ENCODE data around the gene FAM114A2.

FAM114A2 gene

DNA sequence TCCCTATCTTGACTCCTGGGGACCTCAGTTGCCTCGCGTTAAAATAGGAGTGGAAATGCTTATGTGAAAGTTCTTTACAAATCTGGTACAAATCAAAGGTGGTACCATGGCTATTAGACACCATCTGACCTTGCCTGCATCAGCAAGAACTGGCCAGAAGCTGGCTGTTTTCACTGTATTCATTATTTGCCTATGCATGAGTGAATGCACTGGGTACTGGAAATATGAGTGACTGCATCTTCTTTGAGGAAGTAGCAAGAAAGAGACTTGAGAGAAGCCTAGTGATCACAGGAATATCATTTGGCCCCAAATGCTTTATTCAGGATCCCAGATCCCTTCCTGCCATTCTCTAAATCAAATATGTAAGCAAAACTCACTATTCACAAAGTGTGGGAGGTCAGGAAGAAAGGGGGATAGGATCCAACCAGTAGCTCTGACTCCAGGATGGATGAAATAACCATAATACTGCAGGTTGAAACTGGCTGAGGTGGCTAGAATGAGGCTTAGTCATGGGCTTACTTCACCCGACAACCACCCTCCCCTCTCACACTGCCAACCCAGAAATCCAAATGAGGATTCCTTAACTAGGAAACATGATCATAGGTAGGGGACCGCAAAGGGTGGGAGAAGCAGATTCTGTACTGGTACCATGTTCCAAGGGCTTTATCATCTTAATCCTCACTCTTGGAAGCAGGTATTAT is 56.7 kb downstream of the FAM114A2 start:
- no peak for DNase-seq

DNA sequence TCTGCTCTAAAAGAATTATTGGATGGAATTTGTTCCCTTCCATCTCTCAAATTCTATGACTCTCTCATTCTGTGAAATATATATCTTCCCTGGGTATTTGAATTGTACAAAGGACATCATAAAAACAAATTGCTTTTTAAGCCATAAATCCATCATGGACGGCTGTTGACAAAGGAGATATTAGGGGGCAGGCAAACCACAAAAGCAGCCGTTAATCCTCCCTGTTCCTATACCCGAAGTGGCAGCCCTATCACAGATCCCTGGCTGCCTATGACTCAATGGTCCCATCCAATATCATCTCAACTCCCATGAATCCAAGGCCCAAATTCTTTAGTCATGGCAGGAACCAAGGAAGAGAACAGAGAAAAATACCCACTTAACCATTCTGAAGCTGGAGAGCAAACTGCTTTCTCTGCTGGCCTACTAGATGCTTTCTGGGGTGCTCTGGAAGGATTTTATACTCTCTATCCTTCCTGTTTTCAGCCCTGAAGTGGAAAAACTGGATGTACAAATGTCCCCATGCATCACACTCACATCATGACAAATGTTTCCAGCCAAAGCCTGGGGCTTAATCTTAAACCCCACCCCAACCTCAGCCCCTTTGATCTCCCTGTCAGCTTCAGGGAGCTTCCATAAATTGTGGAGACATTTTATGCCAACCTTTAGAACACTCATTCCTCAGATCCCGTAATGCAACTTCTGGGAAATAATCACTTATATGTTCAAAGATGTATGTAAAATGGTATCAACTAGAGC is 59.5 kb downstream of the FAM114A2 start:
- DNase-seq = no peak

DNA sequence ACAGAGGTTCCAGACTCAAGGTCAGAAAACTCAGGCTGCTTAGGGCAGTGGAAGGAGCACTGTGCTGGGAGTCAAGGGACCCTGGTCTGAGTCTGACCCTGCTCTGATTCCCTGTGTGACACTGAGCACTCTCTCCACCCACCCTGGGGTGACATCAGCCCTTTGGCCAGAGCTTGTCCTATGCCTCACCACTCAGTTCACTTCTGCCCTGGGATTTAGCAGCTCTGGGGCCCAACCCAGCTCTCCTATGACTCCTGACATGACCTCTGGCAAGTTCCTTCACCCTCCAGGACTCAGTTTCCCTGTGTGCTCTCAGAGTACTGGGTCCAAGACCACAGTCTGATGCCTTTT is 63.9 kb downstream of the FAM114A2 start:
- DNase-seq = no peak

DNA sequence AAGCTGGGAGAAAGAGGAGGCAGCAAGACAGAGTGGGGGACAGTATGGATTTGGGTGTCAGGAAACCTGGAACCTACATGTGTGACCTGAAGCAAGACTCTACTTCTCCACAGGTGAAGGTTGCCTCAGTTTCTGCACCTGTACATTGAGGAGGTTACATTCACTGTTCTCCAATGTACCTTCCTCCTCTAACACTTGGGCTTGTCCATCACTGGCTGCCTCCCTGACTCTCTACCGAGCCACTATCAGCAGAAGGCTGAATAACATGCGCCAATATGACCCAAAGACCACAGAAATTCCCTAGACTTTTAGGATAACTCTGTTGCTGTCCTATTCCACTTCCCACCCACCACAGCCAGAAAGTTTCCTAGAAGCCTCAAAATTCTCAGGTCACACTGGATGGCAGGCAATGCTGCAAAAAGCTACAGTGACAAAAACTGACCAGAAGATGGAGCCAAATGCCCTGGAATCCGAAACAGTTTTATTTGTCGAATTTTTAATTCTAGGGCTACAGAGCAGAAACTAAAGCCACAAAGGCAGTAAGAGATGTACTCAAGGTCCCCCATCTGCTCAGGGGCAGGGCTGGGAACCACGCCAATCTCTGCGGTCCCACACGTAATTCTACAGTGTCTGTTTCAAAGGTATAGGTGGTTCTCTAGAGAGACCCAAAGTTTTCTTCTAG is 64.4 kb downstream of the FAM114A2 start:
- peak; percentile 74 for DNase-seq

DNA sequence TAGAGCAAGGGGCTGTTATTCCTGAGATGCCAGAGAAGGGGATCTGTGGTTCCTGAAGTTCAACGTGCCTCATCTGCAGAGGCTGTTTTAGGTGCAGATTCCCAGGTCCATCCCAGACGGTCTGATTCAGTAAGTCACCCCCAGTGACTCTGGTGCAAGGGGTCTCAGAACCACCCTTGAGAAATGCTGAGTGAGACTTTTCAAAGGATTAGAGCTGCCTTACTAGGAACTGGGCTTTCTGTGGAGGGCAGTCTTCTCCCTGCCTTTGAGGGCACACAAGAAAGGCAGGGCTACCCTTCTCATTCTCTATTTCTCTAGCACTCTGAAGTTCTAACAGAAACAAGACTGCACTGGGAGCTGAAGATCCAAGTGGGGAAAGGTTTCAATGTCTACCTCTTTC is 66.5 kb downstream of the FAM114A2 start:
- DNase-seq = no peak

DNA sequence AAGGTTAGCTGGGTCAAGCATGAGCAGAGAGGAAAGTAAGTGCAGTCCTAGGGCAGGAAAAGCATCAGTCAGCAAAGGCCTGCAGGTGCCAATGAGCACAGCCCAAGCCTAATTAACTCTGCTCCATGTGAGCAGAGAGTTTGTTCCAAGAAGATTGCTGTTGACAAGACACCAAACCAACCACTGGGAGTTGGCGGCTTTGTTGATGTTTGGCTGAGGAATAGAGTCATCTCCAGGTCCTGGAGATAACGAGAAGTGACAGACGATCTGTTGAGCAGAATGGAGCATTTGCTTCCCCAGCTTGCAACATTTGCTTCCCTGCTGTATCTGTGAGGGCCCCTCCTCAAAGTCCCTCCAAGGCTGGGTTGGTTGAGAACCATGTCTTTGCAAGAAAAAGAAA is 68.2 kb downstream of the FAM114A2 start:
- no peak for DNase-seq

DNA sequence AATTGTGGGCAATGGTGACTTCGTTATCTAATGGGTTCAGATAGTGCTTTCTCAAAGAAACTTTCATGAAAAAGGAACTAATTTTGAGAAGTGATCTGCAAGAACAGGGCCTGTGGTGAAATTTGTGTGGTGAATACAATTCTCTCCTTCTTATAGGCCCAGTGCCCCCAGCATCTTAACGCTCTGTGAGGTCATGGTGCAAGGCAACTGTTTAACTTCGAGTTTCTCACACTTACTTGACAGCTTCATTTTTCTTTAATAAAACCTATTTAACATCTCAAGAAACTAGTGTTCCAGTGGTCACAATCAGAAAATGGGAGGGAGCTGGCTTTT is 69.2 kb downstream of the FAM114A2 start:
- DNase-seq = no peak

DNA sequence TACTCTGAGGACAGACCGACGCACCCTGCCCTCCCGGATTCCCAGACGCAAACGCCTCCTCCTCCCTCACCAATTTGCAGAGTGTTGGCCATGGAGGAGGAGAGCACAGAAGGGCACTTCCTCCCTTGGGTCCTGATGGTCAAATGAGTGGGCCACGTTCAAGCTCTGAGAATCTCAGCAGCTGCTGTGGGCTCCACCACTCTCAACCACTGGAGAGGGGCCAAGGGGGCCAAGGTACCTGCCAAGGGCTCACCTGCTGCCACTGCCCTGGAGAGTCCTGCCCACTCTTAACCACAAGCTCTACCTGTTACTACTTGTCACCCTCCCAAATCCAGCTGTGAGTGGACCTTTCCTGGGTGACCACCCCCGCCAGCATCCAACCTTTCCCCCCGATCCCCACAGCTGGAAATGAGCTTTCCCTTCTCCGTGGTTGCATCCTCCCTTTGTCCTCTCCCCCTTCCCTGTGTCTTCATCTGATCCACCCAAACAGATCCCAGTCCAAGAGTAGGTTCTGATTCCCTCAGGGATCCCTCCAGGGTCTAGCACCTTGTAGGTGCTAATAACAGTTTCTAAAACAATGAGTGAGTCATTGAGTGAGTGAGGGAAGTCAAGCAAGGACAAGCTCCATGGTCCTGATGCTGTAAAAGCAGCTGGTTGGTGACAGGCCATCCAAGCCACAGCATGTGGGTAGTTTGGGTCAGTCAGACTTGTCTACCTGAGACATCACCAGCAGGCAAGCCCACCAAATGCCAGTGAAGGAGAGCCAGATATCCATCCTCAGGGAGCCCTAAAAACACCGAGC is 69.7 kb downstream of the FAM114A2 start:
- DNase-seq = no peak

DNA sequence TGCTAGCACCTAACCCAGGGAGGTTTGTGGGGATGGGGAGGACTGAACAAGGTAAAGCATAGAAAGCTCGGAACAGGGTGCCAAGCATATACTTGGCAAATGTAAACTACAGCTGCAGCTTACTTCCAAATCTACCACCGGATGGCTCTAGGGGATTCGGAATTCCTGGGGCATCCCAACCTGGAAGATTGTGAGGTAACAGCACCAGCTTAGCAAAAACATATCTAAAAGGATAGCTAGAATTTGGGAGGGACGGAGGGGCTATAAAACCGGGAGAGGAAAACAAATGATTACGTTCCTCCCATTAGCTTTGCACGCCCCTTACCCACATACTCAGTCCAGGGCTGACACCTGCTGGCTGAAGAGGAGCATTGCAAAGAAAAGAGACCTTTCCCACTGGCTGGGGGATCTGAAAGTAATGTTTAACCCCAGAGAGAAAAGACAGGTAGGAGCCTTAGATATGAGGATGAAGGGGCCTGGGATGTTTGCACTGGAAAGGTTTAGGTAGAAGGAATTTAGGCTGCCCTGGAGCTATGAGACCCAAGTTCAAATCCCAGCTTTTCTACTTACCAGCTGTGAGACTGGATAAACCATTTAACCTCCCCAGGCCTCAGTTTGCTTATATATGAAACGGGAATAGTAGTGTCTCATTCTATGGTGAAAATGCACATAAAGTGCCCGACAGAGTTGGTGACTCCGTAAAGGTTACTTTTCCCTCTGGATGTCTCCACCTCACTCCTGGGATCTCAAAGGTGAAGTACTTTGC is 73.6 kb downstream of the FAM114A2 start:
- peak; percentile 82 for DNase-seq

DNA sequence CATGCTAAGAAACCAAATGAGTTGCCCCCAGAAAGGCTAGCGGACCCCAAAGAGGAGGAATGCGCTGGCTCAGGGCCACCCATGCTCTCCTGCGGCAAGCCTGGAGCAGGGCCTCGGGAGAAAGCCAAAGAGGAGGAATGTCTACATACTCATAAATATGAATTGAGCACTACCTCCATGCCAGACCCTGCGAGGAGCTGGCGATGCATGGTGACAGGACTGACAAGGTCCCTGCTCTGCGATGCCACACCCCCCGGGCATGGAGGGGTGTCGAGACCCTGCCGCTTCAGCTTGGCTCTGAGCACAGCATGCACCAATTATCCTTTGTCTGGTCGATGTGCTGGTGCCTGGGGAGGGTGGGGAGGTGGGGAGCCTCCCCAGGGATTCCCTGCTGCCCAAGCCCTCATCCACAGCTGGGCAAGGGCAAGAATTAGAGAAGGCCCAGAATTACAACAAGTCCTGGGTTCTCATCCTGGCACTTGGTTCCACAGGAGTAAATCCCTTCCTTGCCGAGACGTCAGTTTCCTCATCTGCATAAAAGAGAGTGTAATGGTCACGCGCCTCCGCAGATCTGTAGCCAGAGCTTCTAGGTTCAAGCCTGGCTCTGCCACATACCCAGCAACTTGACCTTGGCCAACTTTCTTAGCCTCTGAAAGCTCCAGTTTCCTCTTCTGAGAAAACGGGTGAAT is 74.4 kb downstream of the FAM114A2 start:
- no peak for DNase-seq

DNA sequence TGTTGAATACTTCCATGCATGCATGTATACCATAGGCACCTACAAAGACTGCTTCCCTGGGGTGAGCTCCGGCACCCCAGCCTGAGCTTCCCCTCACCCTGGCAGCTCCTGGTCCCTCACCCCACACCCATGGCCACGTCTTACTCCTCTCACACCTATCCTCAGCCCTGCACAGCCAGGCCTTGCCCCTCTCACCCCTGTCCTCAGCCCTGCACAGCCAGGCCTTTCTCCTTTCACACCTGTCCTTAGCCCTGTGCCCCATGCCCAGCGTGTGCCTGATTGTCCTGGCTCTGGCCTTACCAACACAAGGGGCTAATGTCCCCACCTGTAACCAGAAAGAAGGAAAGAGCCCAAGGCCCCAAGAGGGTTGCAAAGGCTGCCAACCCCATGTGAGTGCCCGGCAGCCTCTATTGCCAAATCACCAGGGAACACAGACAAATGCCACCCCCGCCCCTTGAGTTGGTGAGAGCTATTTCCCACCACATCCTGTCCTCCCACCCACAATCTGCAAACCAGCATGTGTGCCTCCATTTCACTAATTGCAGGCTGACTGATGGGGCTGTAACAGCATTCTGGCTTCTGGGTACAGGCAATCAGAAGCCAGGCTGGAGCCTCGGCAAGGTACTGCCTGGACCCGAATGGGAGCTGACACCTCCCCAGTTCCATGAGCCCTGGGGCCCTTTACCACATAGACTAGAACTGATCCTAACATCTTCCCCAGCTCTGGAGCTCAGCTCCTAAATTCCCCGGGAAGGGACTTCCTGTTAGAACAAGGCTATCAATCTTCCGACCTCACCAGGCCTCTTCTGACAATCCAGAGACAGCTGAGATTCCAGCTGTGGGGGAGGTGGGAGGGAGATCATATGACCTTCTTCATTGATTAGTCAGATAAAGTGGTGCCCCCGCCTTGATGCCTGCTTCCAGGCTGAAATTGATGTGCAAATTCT is 78.2 kb downstream of the FAM114A2 start:
- no peak for DNase-seq

DNA sequence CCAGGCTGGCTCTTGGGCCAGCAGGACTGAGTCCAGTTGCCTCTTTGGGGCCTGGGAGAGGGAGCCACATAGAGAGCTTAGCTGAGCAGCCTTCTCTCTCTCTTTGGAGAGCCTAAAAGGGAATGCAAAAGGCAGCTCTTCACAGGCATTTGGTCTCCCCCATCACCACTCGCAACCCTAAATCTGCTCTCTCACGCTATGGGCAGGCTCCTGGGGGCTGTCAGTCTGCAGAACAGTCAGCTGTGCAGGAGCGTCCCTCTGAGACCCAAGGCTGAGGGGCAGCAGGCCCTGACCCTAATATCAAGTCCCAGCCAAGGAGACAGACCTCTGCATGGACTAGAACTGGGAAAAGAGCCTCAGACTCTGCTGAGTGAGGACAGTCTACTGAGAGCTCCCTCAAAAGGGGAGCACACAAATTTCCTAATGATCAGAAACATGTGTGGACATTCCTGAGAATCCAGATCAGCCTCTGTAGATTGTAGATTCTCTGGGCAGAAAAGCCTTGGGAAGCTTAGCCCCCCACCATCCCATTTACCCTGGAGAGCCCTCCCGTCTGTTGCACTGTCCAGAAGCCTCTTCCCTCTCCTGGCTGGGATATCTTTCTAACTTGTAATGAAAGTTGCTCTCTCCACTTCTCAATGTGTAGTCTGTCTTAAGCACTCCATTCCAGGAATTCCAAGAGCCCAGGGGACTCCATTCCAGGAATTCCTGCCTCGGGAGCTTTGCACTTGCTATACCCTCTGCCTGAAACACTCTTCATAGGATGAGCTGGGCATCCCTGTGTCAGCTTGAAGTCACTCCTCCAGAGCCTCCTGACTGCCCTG is 79.4 kb downstream of the FAM114A2 start:
- no peak for DNase-seq

DNA sequence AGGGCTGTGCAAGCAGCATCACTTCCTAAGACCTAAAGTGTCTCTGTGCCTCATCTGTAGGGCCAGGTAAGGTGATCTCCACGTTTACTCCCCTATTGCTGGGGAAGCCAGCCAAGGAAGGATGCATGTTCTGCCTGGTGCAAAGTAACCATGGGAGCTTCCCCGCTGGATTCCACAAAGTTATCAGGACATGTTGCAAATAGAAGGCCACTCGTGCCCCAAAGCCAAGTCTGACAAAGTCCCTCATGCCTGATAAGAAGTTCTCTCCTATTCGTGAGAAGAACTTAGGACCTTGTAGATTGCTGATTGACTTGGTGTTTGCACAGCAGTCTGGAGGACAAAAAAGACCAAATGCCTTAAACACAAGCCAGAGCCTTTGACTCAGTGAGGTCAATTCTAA is 81.5 kb downstream of the FAM114A2 start:
- DNase-seq = no peak

DNA sequence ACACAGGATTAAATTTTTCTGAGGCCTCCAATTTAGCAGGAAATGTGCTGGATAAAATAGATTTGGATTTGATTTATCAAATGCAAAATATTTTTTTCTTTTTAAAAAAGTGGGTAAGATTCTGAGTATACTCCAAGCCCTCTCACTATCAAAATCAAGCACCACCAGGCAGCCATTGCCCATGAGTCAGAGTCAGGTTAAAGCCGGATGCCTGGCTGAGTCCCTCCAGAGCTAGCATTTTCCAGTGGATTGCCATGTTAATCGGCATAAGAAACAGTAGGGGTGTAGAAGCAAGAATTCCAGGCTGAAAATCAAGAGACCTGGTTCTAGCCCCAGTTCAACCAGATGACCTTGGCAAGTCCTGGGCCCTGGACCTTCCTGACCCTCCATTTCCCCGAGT is 85.3 kb downstream of the FAM114A2 start:
- DNase-seq = no peak

DNA sequence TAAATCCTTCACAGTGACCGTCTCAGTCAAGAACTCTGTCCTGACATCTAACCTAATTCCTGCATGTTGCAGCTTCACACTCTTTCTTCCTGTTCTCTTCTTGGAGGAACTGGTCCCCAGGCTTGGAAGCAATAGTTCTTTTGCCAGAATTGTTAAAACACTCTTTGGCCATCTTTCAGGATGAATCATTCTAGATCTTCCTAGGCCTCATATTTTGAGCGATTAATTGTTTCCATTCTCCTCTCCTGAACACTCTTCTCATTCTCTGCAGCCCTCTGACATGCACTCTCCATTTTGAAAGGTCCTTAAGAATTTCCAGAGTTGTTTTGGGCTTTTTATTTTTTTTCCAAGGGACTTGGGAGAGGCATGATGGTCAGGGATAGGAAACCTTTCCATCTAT is 85.8 kb downstream of the FAM114A2 start:
- no peak for DNase-seq

DNA sequence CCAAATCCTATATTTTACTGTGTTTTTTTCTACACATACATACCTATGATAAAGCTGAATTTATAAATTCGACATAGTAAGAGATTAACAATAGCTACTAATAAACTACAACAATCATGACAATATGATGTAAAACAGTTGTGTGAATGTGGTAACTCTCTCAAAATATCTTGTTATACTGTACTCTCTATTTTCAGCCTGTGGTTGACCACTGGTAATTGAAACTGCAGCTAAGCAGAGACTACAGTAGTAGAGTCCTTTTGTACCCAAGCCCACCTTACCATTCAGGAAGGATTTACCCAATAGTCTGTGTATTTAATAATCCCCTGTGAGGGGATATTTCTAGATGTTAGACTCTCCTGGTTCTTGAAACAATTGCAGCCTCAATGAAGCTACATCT is 86.7 kb downstream of the FAM114A2 start:
- DNase-seq = no peak

DNA sequence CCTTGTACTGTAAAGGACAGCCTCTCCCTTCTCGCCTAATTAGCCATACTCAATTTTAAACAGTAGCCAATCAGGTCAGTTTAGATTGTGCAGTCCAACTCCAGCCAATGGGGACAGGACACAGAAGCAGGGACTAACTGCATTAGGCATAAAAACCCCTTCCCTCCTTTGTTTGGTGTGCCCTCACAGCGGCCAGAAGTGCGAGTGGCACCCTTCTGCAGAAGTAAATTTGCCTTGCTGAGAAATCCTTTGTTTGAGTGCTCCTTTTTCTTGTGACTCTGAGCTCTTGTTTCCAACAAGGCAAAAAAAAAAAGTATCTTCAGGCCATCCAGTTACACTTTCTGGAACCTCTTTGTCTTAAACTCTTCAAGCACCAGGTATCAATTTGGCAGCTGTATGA is 97.4 kb downstream of the FAM114A2 start:
- no peak for DNase-seq

All from DMS53 (cell line).